ENCODE data around the gene ABCB1.
"Not testable (repeated sequence)": the region's sequence is repeated elsewhere in the genome, so short reads cannot be mapped to it uniquely, and the experiment has no call there.

The ABCB1 gene

GRCh38 chr7:87465534-87465880 lies 135.2 kb downstream of the ABCB1 start:
- DNase-seq = not testable (repeated sequence)

GRCh38 chr7:87464830-87465533 lies 135.7 kb downstream of the ABCB1 start:
- peak; percentile 71 for DNase-seq

GRCh38 chr7:87463982-87464381 lies 136.7 kb downstream of the ABCB1 start:
- DNase-seq = no peak

GRCh38 chr7:87460444-87460843 lies 140.2 kb downstream of the ABCB1 start:
- DNase-seq = not testable (repeated sequence)

GRCh38 chr7:87459941-87460340 lies 140.7 kb downstream of the ABCB1 start:
- no peak for DNase-seq

GRCh38 chr7:87458148-87458547 lies 142.5 kb downstream of the ABCB1 start:
- no peak for DNase-seq

GRCh38 chr7:87456247-87456646 lies 144.4 kb downstream of the ABCB1 start:
- peak; percentile 8 for DNase-seq

Measured in NCI-H748 treated with DMSO at 0.1 percent for 48 hours (cell line).